HCT116 (cell line): Measurements from ENCODE around the gene IGFBP6. TPM values are rescaled to one million over a fixed set of nuclear protein-coding genes. Genes with fewer than 3 reads are reported as not detected.

ENCODE experiments used
- ATAC-seq: fragments of 200-7000 bp; cut with Tn5 transposase; 2 replicates; pipeline ENCODE4 v1.9.1; 2020; ENCODE audit warnings: mild to moderate bottlenecking, moderate library complexity
- BruUV-seq: library from RNA; stranded (reverse); fragments of 400-500 nt; replicated peaks from 2 replicates; lab custom pipeline; 2021; lab: Mats Ljungman, UMichigan
- CTCF ChIA-PET: fragments of 300-600 bp; sonication (Branson Sonifier 250); formaldehyde crosslinking; loops from one replicate; lab custom pipeline; 2021; ENCODE audit warnings: antibody characterized with exemption; lab: Charles Lee
- POLR2A ChIA-PET: fragments of 300-600, 350-600 bp; sonication (Branson Sonifier 250); formaldehyde crosslinking; loops from one replicate; lab custom pipeline; 2021; ENCODE audit warnings: antibody characterized with exemption; lab: Charles Lee
- RAD21 ChIA-PET, 2 experiments: fragments of 300-600 bp; sonication (Branson Sonifier 250); formaldehyde crosslinking; loops; one replicate each; lab custom pipeline; 2023; ENCODE audit warnings: low total read pairs in 2 of 2; ENCODE audit not compliant: uncharacterized antibody in 2 of 2, unreplicated experiment in 2 of 2, low non-redundant PET in 1 of 2; lab: Charles Lee
- DNase-seq: peaks from one replicate; pipeline ENCODE4 v3.0.0-alpha.2; 2010; ENCODE audit warnings: low read depth, low spot score
- H2AFZ ChIP-seq: fragments of 200-600 bp; shearing (Covaris generic), sonication (generic); 2 replicates; pipeline ENCODE4 v1.6.1; 2017; ENCODE audit warnings: low read depth, mixed run types, mixed read lengths, antibody characterized with exemption, low read length; ENCODE audit not compliant: poor library complexity, severe bottlenecking
- H3K27ac ChIP-seq: 2 replicates; pipeline ENCODE4 v1.5.1; 2012; ENCODE audit warnings: low read depth, low read length
- H3K27me3 ChIP-seq: fragments of 200-600 bp; sonication (generic); 2 replicates; pipeline ENCODE4 v1.6.1; 2016; ENCODE audit warnings: mixed run types, low read length, mixed read lengths; ENCODE audit not compliant: insufficient read depth
- H3K36me3 ChIP-seq, 2 experiments: fragments of 200-500 bp in 1 of 2; fragments of 200-600 bp in 1 of 2; sonication (Bioruptor generic) in 1 of 2; sonication (generic) in 1 of 2; 2 replicates each; pipeline versions ENCODE4 v1.5.1 to v1.6.1; 2014 to 2016; ENCODE audit warnings: low read length in 2 of 2, inconsistent platforms in 1 of 2, mixed read lengths in 1 of 2, mixed run types in 1 of 2; ENCODE audit not compliant: insufficient read depth in 2 of 2, control insufficient read depth in 1 of 2
- H3K4me1 ChIP-seq, 2 experiments: fragments of 200-600 bp in 1 of 2; sonication (generic) in 1 of 2; 2 replicates each; pipeline versions ENCODE4 v1.5.1 to v1.6.1; 2012 to 2017; ENCODE audit warnings: low read length in 2 of 2, inconsistent platforms in 1 of 2, mild to moderate bottlenecking in 1 of 2, mixed read lengths in 1 of 2, mixed run types in 1 of 2, moderate library complexity in 1 of 2; ENCODE audit not compliant: insufficient read depth in 2 of 2, control insufficient read depth in 1 of 2
- H3K4me2 ChIP-seq: fragments of 200-600 bp; sonication (generic); 2 replicates; pipeline ENCODE4 v1.6.1; 2017; ENCODE audit warnings: mixed run types, low read length, mixed read lengths
- H3K4me3 ChIP-seq, 2 experiments: fragments of 200-600 bp in 1 of 2; sonication (generic) in 1 of 2; replicated peaks in 1 of 2; 2 replicates each; pipeline ENCODE4 v1.5.1; 2011 to 2016; ENCODE audit warnings: low read length in 2 of 2, control low read depth in 1 of 2, low read depth in 1 of 2, mild to moderate bottlenecking in 1 of 2, mixed read lengths in 1 of 2, mixed run types in 1 of 2
- H3K79me2 ChIP-seq: fragments of 200-600 bp; sonication (generic); 2 replicates; pipeline ENCODE4 v1.6.1; 2017; ENCODE audit warnings: mild to moderate bottlenecking, mixed run types, low read length, moderate library complexity, mixed read lengths; ENCODE audit not compliant: insufficient read depth
- H3K9ac ChIP-seq: fragments of 200-600 bp; sonication (generic); 2 replicates; pipeline ENCODE4 v1.6.1; 2016; ENCODE audit warnings: low read length, mixed read lengths
- H3K9me2 ChIP-seq: fragments of 200-600 bp; sonication (generic), shearing (Covaris generic); 2 replicates; pipeline ENCODE4 v1.6.1; 2017; ENCODE audit warnings: mixed run types, mild to moderate bottlenecking, moderate library complexity; ENCODE audit not compliant: insufficient read depth
- H3K9me3 ChIP-seq, 2 experiments: fragments of 200-500 bp in 1 of 2; fragments of 200-600 bp in 1 of 2; sonication (Bioruptor generic) in 1 of 2; sonication (generic) in 1 of 2; 2 replicates each; pipeline ENCODE4 v1.6.1; 2014 to 2017; ENCODE audit warnings: low read length in 2 of 2, mixed read lengths in 2 of 2, inconsistent platforms in 1 of 2, low read depth in 1 of 2, mild to moderate bottlenecking in 1 of 2, mixed run types in 1 of 2, moderate library complexity in 1 of 2; ENCODE audit not compliant: control insufficient read depth in 1 of 2, insufficient read depth in 1 of 2
- H4K20me1 ChIP-seq: fragments of 200-600 bp; sonication (generic), shearing (Covaris generic); 2 replicates; pipeline ENCODE4 v1.6.1; 2017; ENCODE audit warnings: mixed run types, mild to moderate bottlenecking, moderate library complexity; ENCODE audit not compliant: insufficient read depth
- CBX3 ChIP-seq: IDR thresholded peaks from 2 replicates; pipeline ENCODE4 v1.6.1; 2012; ENCODE audit warnings: low read depth
- CEBPB ChIP-seq: IDR thresholded peaks from 2 replicates; pipeline ENCODE4 v1.6.1; 2012; ENCODE audit warnings: low read depth
- EZH2 ChIP-seq: fragments of 200-600 bp; sonication (generic); IDR thresholded peaks from 2 replicates; pipeline ENCODE4 v1.6.1; 2017; ENCODE audit warnings: antibody characterized with exemption, mixed run types
- EZH2phosphoT487 ChIP-seq: fragments of 200-600 bp; IDR thresholded peaks from 2 replicates; pipeline ENCODE4 v1.6.1; 2018; ENCODE audit warnings: antibody characterized with exemption, borderline replicate concordance
- FOSL1 ChIP-seq: IDR thresholded peaks from 2 replicates; pipeline ENCODE4 v1.6.1; 2012; ENCODE audit warnings: low read depth
- MAX ChIP-seq: IDR thresholded peaks from 2 replicates; pipeline ENCODE4 v1.6.1; 2012
- POLR2A ChIP-seq: IDR thresholded peaks from 2 replicates; pipeline ENCODE4 v1.7.0; 2011; ENCODE audit warnings: borderline replicate concordance; ENCODE audit not compliant: insufficient read depth, insufficient read length; ENCODE audit errors: extremely low read depth
- POLR2AphosphoS5 ChIP-seq: IDR thresholded peaks from 2 replicates; pipeline ENCODE4 v1.6.1; 2011; ENCODE audit warnings: mild to moderate bottlenecking, low read depth, low read length, moderate library complexity
- SP1 ChIP-seq: IDR thresholded peaks from 2 replicates; pipeline ENCODE4 v1.6.1; 2012; ENCODE audit warnings: low read depth
- TCF7L2 ChIP-seq: IDR thresholded peaks from 2 replicates; pipeline ENCODE4 v1.7.0; 2011; ENCODE audit warnings: borderline replicate concordance, inconsistent platforms; ENCODE audit not compliant: insufficient read depth, insufficient read length; ENCODE audit errors: extremely low read depth
- ZBTB33 ChIP-seq: IDR thresholded peaks from 2 replicates; pipeline ENCODE4 v1.6.1; 2011; ENCODE audit warnings: mild to moderate bottlenecking, low read length, moderate library complexity; ENCODE audit not compliant: insufficient replicate concordance; ENCODE audit errors: extremely low read depth
- ZNF274 ChIP-seq: fragments of 200-500 bp; sonication (Bioruptor generic); IDR thresholded peaks from 2 replicates; pipeline ENCODE4 v1.6.1; 2014; ENCODE audit warnings: mild to moderate bottlenecking, low read depth, low read length, inconsistent platforms
- intact Hi-C: fragments of 100-400 bp; cut with micrococcal nuclease; formaldehyde crosslinking; loops from 2 replicates; pipeline ENCODE4 v1.10.0; 2022
- total RNA-seq: library from RNA; stranded (reverse); gene quantifications from one replicate; pipeline ENCODE4 v1.2.1, GENCODE V29; 2021; ENCODE audit not compliant: unreplicated experiment
- TF ChIP-seq, protein P1 (sequence below), 3 experiments: fragments of 200-600 bp in 1 of 3; sonication (generic) in 1 of 3; IDR thresholded peaks in 2 of 3; conservative IDR thresholded peaks in 1 of 3; 2 replicates each; pipeline ENCODE4 v1.5.1; 2012 to 2017; ENCODE audit warnings: low read depth in 2 of 3, low read length in 2 of 3, antibody characterized with exemption in 1 of 3, borderline replicate concordance in 1 of 3, control low read depth in 1 of 3, mild to moderate bottlenecking in 1 of 3, mixed read lengths in 1 of 3, mixed run types in 1 of 3, moderate library complexity in 1 of 3; ENCODE audit not compliant: insufficient read depth in 1 of 3
- TF ChIP-seq, protein P2 (sequence below): IDR thresholded peaks from 2 replicates; pipeline ENCODE4 v1.6.1; 2012; ENCODE audit warnings: low read depth

IGFBP6 gene
- total RNA-seq, 1 experiment from 2014 or later, result 83.4 TPM

DNA sequence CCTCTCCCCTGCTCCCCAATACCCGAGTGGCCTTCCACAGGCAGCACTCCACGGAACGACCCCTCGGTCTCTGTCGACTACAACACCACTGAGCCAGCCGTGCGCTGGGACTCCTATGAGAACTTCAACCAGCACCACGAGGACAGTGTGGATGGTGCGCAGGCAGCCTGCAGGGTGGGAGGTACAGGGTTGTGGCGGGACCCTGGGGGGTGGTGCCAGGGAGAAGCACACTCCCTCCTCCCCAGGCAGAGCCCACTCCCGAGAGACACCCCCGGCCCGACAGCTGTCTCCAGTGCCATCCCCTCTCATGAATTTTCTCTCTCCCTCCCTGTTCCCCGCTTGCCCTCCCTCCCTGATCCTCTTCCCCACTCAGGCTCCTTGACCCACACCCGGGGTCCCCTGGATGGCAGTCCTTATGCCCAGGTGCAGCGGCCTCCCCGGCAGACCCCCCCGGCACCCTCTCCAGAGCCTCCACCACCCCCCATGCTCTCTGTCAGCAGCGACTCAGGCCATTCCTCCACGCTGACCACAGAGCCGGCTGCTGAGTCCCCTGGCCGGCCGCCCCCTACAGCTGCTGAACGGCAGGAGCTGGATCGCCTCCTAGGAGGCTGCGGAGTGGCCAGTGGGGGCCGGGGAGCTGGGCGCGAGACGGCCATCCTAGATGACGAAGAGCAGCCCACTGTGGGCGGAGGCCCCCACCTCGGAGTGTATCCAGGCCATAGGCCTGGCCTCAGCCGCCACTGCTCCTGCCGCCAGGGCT lies 38.6 kb upstream of the IGFBP6 start (continued):
- TF ChIP-seq ZBTB33 (no peak), CEBPB (no peak), POLR2A (no peak), ZNF274 (no peak), EZH2 (no peak)
- TF ChIP-seq, all 23 proteins: peak for 0

DNA sequence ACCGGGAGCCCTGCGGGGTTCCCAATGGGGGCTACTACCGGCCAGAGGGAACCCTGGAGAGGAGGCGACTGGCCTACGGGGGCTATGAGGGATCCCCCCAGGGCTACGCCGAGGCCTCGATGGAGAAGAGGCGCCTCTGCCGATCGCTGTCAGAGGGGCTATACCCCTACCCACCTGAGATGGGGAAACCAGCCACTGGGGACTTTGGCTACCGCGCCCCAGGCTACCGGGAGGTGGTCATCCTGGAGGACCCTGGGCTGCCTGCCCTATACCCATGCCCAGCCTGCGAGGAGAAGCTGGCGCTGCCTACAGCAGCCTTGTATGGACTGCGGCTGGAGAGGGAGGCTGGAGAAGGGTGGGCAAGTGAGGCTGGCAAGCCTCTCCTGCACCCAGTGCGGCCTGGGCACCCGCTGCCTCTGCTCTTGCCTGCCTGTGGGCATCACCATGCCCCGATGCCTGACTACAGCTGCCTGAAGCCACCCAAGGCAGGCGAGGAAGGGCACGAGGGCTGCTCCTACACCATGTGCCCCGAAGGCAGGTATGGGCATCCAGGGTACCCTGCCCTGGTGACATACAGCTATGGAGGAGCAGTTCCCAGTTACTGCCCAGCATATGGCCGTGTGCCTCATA lies 37.9 kb upstream of the IGFBP6 start:
- ATAC-seq, result no peak
- H3K9me2 ChIP-seq, result no peaks in the 10 kb centered on the region
- H3K4me3 ChIP-seq, result no peak overlapping the region
- CTCF ChIA-PET, result no interaction called here
- DNase-seq, result no peak
- H3K4me2 ChIP-seq, result no peak overlapping the region
- peaks cover 3% of the 10 kb centered on the region; the same call in 1 of the 2 replicates for H4K20me1 ChIP-seq
- POLR2A ChIA-PET, result interaction anchor here (0.8 kb wide), 1 partner anchor 53 kb away, joined by 3 read pairs; the partner anchor contains the start of gene EIF4B
- RAD21 ChIA-PET, result no interaction called here
- no peaks in the 10 kb centered on the region for H3K9me3 ChIP-seq
- H2AFZ ChIP-seq, result no peak overlapping the region
- intact Hi-C loops, result loop anchor here (10.0 kb wide), 1 partner anchor 225 kb away; no protein-coding TSS in a partner anchor
- no peaks in the 10 kb centered on the region for H3K79me2 ChIP-seq
- H3K4me1 ChIP-seq, result peaks cover 22 to 30% of the 10 kb centered on the region in 2 experiments
- peaks cover under 1 to 12% of the 10 kb centered on the region in 2 experiments; a peak in 3 of 4 replicates for H3K36me3 ChIP-seq
- no peaks in the 10 kb centered on the region for H3K27me3 ChIP-seq
- no peak overlapping the region for H3K9ac ChIP-seq
- H3K27ac ChIP-seq, result no peak overlapping the region
- BruUV-seq, result no TSS peak
- no peak for TF ChIP-seq EZH2phosphoT487
- TF ChIP-seq, protein P1, sequence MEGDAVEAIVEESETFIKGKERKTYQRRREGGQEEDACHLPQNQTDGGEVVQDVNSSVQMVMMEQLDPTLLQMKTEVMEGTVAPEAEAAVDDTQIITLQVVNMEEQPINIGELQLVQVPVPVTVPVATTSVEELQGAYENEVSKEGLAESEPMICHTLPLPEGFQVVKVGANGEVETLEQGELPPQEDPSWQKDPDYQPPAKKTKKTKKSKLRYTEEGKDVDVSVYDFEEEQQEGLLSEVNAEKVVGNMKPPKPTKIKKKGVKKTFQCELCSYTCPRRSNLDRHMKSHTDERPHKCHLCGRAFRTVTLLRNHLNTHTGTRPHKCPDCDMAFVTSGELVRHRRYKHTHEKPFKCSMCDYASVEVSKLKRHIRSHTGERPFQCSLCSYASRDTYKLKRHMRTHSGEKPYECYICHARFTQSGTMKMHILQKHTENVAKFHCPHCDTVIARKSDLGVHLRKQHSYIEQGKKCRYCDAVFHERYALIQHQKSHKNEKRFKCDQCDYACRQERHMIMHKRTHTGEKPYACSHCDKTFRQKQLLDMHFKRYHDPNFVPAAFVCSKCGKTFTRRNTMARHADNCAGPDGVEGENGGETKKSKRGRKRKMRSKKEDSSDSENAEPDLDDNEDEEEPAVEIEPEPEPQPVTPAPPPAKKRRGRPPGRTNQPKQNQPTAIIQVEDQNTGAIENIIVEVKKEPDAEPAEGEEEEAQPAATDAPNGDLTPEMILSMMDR (IDR thresholded peaks at IDR 0.05 in 2 of 3, conservative IDR thresholded peaks at IDR 0.05 in 1 of 3; ENCODE audit: borderline replicate concordance in 1 of 3, insufficient read depth in 1 of 3, low read depth in 2 of 3, low read length in 2 of 3), result no peak
- TF ChIP-seq MAX, result no peak
- no peak for TF ChIP-seq TCF7L2
- TF ChIP-seq FOSL1, result no peak
- TF ChIP-seq EZH2, result no peak
- TF ChIP-seq, protein P2, sequence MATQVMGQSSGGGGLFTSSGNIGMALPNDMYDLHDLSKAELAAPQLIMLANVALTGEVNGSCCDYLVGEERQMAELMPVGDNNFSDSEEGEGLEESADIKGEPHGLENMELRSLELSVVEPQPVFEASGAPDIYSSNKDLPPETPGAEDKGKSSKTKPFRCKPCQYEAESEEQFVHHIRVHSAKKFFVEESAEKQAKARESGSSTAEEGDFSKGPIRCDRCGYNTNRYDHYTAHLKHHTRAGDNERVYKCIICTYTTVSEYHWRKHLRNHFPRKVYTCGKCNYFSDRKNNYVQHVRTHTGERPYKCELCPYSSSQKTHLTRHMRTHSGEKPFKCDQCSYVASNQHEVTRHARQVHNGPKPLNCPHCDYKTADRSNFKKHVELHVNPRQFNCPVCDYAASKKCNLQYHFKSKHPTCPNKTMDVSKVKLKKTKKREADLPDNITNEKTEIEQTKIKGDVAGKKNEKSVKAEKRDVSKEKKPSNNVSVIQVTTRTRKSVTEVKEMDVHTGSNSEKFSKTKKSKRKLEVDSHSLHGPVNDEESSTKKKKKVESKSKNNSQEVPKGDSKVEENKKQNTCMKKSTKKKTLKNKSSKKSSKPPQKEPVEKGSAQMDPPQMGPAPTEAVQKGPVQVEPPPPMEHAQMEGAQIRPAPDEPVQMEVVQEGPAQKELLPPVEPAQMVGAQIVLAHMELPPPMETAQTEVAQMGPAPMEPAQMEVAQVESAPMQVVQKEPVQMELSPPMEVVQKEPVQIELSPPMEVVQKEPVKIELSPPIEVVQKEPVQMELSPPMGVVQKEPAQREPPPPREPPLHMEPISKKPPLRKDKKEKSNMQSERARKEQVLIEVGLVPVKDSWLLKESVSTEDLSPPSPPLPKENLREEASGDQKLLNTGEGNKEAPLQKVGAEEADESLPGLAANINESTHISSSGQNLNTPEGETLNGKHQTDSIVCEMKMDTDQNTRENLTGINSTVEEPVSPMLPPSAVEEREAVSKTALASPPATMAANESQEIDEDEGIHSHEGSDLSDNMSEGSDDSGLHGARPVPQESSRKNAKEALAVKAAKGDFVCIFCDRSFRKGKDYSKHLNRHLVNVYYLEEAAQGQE, result no peak
- TF ChIP-seq POLR2AphosphoS5, result no peak
- TF ChIP-seq SP1, result no peak
- TF ChIP-seq POLR2A, result no peak
- TF ChIP-seq CBX3, result no peak
